Measurements from ENCODE around the gene BAZ1B. TPM values are rescaled to one million over a fixed set of nuclear protein-coding genes. Genes with fewer than 3 reads are reported as not detected.

The BAZ1B gene
- total and polyA plus RNA-seq, 4 donors: 8.6 to 31.3 (median 21.5) TPM

DNA sequence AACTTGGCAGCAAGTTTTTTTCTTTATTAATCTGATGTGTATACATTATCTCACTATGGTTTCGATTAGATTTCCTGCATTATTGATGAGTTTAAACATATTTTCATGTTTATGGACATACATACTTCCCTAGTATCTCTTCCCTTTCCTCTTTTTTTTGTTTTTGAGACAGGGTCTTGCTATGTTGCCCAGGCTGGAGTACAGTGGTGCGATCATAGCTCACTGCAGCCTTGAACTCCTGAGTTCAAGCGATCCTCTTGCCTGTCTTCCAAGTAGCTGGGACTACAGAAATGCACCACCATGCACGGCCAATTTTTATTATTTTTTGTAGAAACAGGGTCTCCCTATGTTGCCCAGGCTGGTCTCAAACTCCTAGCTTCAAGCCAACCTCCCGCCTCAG, 18.9 kb downstream of the BAZ1B start:
- H3K36me3 ChIP-seq (ENCODE audit: control insufficient read depth in 4 of 4, insufficient read depth in 3 of 4, low read depth in 1 of 4, low read length in 3 of 4): peaks cover 31 to 71% (median 63%) of the 10 kb centered on the region in 4 donors
- H3K27me3 ChIP-seq (ENCODE audit: control insufficient read depth in 4 of 4, insufficient read depth in 4 of 4, low read length in 3 of 4): no peaks in the 10 kb centered on the region
- no peaks in the 10 kb centered on the region for H3K9me3 ChIP-seq (ENCODE audit: control insufficient read depth in 4 of 4, low read length in 3 of 4)
- no peak overlapping the region for H3K9ac ChIP-seq (ENCODE audit: low read depth in 1 of 2, low read length in 2 of 2)
- 97% methylated on average over 5 of the region's 5 CpGs for WGBS
- no peak overlapping the region for H3K27ac ChIP-seq (ENCODE audit: low read depth in 1 of 2, low read length in 2 of 2)
- H3K4me3 ChIP-seq (ENCODE audit: low read depth in 1 of 3, low read length in 3 of 3): no peak overlapping the region
- no peaks in the 10 kb centered on the region for H3K4me1 ChIP-seq (ENCODE audit: control insufficient read depth in 4 of 4, insufficient read depth in 4 of 4, low read length in 3 of 4)
- TF ChIP-seq YY1 (IDR thresholded peaks at IDR 0.05): no peak
- TF ChIP-seq RAD21 (IDR thresholded peaks at IDR 0.05): no peak
- TF ChIP-seq, protein P1, sequence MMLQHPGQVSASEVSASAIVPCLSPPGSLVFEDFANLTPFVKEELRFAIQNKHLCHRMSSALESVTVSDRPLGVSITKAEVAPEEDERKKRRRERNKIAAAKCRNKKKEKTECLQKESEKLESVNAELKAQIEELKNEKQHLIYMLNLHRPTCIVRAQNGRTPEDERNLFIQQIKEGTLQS (IDR thresholded peaks at IDR 0.05): no peak
- TF ChIP-seq, protein P2, sequence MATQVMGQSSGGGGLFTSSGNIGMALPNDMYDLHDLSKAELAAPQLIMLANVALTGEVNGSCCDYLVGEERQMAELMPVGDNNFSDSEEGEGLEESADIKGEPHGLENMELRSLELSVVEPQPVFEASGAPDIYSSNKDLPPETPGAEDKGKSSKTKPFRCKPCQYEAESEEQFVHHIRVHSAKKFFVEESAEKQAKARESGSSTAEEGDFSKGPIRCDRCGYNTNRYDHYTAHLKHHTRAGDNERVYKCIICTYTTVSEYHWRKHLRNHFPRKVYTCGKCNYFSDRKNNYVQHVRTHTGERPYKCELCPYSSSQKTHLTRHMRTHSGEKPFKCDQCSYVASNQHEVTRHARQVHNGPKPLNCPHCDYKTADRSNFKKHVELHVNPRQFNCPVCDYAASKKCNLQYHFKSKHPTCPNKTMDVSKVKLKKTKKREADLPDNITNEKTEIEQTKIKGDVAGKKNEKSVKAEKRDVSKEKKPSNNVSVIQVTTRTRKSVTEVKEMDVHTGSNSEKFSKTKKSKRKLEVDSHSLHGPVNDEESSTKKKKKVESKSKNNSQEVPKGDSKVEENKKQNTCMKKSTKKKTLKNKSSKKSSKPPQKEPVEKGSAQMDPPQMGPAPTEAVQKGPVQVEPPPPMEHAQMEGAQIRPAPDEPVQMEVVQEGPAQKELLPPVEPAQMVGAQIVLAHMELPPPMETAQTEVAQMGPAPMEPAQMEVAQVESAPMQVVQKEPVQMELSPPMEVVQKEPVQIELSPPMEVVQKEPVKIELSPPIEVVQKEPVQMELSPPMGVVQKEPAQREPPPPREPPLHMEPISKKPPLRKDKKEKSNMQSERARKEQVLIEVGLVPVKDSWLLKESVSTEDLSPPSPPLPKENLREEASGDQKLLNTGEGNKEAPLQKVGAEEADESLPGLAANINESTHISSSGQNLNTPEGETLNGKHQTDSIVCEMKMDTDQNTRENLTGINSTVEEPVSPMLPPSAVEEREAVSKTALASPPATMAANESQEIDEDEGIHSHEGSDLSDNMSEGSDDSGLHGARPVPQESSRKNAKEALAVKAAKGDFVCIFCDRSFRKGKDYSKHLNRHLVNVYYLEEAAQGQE (IDR thresholded peaks at IDR 0.05): no peak
- TF ChIP-seq FOXA2 (IDR thresholded peaks at IDR 0.05): no peak
- no peak for TF ChIP-seq HNF4A (conservative IDR thresholded peaks at IDR 0.05)
- no peak for TF ChIP-seq GABPA (IDR thresholded peaks at IDR 0.05 in 1 of 2, conservative IDR thresholded peaks at IDR 0.05 in 1 of 2)
- no peak for TF ChIP-seq JUND (IDR thresholded peaks at IDR 0.05)
- TF ChIP-seq, protein P3, sequence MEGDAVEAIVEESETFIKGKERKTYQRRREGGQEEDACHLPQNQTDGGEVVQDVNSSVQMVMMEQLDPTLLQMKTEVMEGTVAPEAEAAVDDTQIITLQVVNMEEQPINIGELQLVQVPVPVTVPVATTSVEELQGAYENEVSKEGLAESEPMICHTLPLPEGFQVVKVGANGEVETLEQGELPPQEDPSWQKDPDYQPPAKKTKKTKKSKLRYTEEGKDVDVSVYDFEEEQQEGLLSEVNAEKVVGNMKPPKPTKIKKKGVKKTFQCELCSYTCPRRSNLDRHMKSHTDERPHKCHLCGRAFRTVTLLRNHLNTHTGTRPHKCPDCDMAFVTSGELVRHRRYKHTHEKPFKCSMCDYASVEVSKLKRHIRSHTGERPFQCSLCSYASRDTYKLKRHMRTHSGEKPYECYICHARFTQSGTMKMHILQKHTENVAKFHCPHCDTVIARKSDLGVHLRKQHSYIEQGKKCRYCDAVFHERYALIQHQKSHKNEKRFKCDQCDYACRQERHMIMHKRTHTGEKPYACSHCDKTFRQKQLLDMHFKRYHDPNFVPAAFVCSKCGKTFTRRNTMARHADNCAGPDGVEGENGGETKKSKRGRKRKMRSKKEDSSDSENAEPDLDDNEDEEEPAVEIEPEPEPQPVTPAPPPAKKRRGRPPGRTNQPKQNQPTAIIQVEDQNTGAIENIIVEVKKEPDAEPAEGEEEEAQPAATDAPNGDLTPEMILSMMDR (IDR thresholded peaks at IDR 0.05; ENCODE audit: low read depth, low read length, missing input control): no peak
- TF ChIP-seq, protein P4, sequence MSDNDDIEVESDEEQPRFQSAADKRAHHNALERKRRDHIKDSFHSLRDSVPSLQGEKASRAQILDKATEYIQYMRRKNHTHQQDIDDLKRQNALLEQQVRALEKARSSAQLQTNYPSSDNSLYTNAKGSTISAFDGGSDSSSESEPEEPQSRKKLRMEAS (IDR thresholded peaks at IDR 0.05): no peak
- TF ChIP-seq NR2F2 (IDR thresholded peaks at IDR 0.05): no peak
- TF ChIP-seq RXRA (IDR thresholded peaks at IDR 0.05): no peak
- TF ChIP-seq, protein P5, sequence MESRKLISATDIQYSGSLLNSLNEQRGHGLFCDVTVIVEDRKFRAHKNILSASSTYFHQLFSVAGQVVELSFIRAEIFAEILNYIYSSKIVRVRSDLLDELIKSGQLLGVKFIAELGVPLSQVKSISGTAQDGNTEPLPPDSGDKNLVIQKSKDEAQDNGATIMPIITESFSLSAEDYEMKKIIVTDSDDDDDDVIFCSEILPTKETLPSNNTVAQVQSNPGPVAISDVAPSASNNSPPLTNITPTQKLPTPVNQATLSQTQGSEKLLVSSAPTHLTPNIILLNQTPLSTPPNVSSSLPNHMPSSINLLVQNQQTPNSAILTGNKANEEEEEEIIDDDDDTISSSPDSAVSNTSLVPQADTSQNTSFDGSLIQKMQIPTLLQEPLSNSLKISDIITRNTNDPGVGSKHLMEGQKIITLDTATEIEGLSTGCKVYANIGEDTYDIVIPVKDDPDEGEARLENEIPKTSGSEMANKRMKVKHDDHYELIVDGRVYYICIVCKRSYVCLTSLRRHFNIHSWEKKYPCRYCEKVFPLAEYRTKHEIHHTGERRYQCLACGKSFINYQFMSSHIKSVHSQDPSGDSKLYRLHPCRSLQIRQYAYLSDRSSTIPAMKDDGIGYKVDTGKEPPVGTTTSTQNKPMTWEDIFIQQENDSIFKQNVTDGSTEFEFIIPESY (IDR thresholded peaks at IDR 0.05): no peak
- no peak for TF ChIP-seq TAF1 (conservative IDR thresholded peaks at IDR 0.05)
- TF ChIP-seq HNF4G (IDR thresholded peaks at IDR 0.05): no peak
- no peak for DNase-seq (ENCODE audit: low spot score)

DNA sequence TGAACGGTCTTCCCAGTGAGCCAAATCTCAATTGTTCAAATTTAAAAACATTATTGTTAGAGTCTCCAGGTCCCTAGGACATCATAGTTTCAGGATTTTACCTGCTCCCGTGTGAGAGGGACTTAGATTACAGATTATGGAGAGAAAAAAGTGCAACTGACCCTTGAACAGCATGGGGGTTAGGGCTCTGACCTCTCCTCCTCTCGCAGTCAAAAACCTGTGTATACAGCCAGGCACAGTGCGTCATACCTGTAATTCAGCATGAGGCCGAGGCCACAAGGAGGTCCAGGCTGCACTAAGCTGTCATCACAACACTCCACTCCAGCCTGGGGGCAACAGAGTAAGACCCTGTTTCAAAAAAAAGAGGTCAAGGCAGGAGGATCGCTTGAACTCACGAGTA, 25.5 kb downstream of the BAZ1B start:
- Histone ChIP-seq H3K36me3 (ENCODE audit: control insufficient read depth in 4 of 4, insufficient read depth in 3 of 4, low read depth in 1 of 4, low read length in 3 of 4) (peaks cover 21 to 60% (median 48%) of the 10 kb centered on the region in 4 donors), H3K4me3 (ENCODE audit: low read depth in 1 of 3, low read length in 3 of 3) (no peak overlapping the region), H3K27ac (ENCODE audit: low read depth in 1 of 2, low read length in 2 of 2) (peak overlapping the region; percentile 56 to 67), H3K9me3 (ENCODE audit: control insufficient read depth in 4 of 4, low read length in 3 of 4) (no peaks in the 10 kb centered on the region), H3K4me1 (ENCODE audit: control insufficient read depth in 4 of 4, insufficient read depth in 4 of 4, low read length in 3 of 4) (peaks cover 0 to 13% (median 6%) of the 10 kb centered on the region in 4 donors), H3K27me3 (ENCODE audit: control insufficient read depth in 4 of 4, insufficient read depth in 4 of 4, low read length in 3 of 4) (no peaks in the 10 kb centered on the region), H3K9ac (ENCODE audit: low read depth in 1 of 2, low read length in 2 of 2) (no peak overlapping the region)
- DNase-seq (ENCODE audit: low spot score): peak; percentile 43
- 52% methylated on average over 7 of the region's 7 CpGs for WGBS
- peak; percentile 16 for TF ChIP-seq YY1 (IDR thresholded peaks at IDR 0.05)
- TF ChIP-seq SP1 (IDR thresholded peaks at IDR 0.05): peak; percentile 75
- TF ChIP-seq, protein P2 (IDR thresholded peaks at IDR 0.05): peak; percentile 34
- TF ChIP-seq TAF1 (conservative IDR thresholded peaks at IDR 0.05): no peak
- TF ChIP-seq, protein P5 (IDR thresholded peaks at IDR 0.05): no peak
- TF ChIP-seq RAD21 (IDR thresholded peaks at IDR 0.05): no peak
- peak; percentile 24 for TF ChIP-seq HNF4G (IDR thresholded peaks at IDR 0.05)
- peak; percentile 21 for TF ChIP-seq NR2F2 (IDR thresholded peaks at IDR 0.05)
- no peak for TF ChIP-seq JUND (IDR thresholded peaks at IDR 0.05)
- TF ChIP-seq, protein P1 (IDR thresholded peaks at IDR 0.05): no peak
- TF ChIP-seq HNF4A (conservative IDR thresholded peaks at IDR 0.05): peak; percentile 69 to 75
- TF ChIP-seq FOXA2 (IDR thresholded peaks at IDR 0.05): peak; percentile 37
- no peak for TF ChIP-seq GABPA (IDR thresholded peaks at IDR 0.05 in 1 of 2, conservative IDR thresholded peaks at IDR 0.05 in 1 of 2)
- TF ChIP-seq RXRA (IDR thresholded peaks at IDR 0.05): peak; percentile 71 to 75

Data from liver (tissue), 9 donors.